Measurements from ENCODE around the gene TMEM47.

DNA sequence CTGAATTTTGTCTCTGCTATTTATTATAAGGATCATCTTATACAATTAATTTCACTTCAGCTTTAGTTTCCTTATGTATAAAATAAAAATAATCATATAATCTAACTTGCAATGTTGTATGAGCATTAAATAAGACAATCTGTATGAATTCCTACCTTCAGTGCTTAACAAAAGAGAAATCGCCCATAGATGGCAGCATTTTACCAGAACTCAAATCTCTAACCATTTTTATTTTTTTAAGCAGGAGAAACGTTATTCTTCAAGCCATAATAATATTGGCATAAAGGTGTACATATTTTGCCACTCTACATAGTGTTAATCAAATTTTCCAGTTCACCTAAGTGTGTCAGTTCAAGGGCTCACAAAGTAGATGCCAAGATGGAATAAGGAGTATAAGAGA is 78.8 kb downstream of the TMEM47 start:
- TF ChIP-seq POLR2A (IDR thresholded peaks at IDR 0.05; ENCODE audit: low read depth, low read length) (no peak), POLR2AphosphoS5 (IDR thresholded peaks at IDR 0.05; ENCODE audit: low read depth, low read length) (no peak)

Data from GM12892 (cell line).